Raji (cell line): ENCODE results near the gene ZNF407.

Experiments
- POLR2A ChIP-seq: IDR thresholded peaks from 2 replicates; pipeline ENCODE4 v1.6.1; 2011; ENCODE audit warnings: low read depth, low read length, control low read depth; ENCODE audit not compliant: insufficient read depth

ZNF407 gene

DNA sequence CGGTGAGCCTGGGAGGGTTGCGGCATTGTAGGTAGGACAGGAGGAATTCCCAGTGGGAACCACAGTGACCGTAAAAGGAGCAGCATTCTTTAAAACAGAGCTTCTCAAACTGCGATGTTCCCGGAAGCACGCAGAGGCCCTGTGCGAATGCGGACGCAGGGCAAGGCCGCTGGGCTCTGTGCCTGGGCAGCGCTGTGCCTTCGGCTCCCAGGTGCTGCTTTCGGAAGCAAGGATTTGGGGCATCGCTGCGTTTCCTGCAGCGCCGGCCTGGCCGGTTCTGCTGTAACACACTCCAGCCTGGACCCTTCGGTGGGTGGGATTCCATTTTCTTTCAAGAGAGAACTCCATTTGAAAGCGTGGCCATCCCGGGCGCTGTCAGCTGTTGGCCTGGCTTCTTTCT is 492.7 kb downstream of the ZNF407 start:
- TF ChIP-seq POLR2A: no peak

DNA sequence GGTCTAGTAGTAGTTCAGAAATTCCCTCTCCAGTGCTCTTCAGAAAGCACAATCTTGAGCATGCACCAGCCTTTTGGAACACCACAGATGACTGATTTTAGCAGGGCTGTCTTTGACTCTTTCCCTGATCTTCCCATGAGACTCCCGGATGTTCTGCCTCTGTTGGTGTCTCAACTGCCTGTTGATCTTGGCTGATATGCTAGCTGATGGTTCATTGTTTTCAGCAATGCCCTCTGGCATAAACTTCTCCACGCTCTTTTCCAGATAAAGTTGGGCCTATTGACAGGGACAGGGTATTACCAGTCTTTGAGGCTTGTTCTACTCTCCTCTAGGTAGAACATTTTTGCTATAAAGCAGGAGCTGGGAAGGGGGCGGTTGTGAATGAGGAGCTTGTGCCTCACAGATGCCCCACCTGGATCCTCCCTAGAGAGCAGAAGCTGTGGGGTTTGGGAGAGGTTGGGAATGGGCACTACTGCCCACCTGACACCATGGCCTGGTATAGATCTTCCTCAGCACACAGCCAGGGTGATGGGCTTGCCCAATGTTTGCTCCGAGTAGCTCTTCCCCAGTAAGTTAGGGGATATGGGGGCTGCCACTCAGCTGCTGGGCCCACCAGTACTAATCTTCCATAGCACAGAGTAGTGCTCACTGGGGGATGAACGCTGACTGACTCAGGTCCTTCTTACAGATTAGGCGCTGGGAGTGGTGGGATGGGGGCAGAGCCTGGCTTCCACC is 500.0 kb downstream of the ZNF407 start:
- no peak for TF ChIP-seq POLR2A

DNA sequence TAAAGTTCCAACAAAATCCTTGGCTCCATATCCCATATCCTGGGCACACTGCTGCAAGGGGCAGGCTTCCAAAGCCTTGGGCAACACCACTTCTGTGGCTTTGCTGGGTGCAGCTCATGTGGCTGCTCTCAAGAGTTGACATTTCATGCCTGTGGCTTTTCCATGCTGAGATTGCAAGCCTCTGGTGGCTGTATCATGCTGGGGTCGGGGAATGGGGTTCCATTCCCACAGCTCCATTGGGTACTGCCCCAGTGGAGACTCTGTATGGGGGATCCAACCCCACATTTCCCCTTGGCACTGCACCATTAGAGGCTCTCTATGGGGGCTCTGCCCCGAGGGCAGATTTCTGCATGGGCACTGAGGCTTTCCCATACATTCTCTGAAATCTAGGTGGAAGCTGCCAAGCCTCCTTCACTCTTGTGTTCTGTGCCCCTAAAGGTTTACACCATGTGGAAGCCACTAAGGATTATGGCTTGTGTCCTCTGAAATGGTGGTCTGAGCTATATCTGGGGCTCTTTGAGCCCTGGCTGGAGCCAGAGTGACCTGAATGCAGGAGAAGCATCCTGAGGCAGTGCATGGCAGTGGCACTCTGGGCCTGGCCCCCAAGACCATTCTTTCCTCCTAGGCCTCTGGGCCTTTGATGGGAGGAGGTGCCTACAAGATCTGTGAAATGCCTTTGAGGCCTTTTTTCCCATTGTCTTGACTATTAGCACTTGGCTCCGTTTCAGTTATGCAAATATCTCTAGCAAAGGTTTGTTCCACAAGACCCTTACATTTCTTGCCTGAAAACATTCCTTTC is 503.4 kb downstream of the ZNF407 start:
- no peak for TF ChIP-seq POLR2A

DNA sequence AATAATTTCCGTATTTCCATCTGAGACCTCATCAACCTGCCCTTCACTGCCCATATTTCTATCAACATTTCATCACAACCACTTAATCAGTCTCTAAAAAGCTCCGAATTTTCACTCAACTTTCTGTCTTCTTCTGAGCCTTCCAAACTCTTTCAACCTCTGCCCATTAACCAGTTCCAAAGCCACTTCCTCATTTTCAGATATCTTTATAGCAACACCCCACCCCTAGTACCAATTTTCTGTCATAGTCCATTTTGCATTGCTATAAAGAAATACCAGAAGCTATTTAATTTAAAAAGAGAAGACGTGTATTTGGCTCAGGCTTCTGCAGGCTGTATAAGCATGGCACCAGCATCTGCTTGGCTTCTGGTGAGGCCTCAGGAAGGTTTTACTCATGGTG is 504.2 kb downstream of the ZNF407 start:
- TF ChIP-seq POLR2A: no peak

DNA sequence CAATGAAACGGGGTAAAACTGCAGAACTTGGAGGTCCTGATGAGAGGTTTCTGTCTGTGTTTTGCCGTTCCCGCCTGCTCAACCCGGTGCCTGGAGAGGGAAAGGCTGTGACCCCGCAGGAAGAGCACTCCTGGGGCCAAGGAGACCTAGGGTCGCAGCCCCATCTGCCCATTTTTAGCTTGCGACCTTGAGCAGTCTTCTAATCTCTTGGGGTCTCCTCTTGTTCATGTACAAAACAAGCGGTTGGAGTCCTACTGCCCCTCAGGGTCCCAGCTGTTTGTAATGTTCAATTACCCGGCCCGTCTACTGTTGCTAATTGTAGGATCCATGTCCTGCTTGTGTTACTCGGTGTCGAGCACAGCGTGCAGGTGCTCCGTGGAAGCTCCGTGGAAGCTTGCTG is 506.8 kb downstream of the ZNF407 start:
- no peak for TF ChIP-seq POLR2A

DNA sequence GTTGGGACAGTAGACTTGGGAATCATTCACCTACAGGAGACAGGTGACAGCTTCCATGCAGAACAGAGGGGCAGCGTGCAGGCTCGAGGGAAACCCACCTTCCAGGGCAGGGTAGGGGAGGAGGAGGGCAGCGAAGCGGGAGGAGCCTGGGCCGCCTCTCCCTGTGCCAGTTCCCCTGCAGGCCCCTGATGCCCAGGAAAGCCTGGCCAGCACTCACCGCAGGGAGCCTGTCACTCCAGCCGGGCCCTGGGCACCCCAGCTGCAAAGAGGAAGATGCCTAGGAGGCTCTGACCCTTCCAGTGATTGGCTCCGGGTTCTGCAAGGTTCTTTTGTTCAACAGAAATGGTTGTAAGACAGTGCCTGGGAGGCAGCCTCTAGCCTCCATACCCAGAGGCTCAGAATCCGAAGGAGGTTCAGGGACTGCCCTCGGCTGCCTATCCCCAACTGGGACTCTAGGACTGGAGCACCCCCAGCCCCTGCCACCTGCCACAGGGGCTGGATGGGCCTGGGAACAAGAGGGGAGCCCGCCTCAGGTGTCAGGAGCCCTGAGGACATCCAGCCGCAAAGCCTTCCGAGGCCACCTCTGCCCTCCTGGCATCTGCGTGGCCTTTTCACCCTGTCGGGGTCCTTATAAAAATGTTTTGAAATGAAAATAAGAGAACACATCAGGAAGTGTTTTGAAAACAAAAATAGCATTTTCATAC is 508.0 kb downstream of the ZNF407 start:
- TF ChIP-seq POLR2A: no peak

DNA sequence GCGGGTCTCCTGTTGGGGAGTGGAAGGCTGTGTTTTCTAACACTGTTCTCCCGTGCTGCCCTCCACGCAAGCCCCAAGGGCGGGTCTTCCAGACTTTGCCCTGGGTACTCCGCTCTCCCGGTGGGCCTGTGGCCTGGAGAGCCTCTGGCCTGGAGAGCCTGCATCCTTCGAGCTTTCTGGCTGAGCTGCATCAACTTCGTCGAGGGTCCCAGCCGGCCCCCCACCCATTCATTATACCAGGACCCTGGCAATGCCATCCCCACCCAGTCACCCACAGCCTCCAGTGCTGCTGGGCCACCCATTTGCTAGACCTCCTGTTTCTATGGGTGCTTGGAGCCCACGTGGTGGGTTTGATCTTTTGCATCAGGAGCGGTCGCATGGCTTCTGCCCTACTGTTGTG is 509.1 kb downstream of the ZNF407 start:
- TF ChIP-seq POLR2A: no peak

DNA sequence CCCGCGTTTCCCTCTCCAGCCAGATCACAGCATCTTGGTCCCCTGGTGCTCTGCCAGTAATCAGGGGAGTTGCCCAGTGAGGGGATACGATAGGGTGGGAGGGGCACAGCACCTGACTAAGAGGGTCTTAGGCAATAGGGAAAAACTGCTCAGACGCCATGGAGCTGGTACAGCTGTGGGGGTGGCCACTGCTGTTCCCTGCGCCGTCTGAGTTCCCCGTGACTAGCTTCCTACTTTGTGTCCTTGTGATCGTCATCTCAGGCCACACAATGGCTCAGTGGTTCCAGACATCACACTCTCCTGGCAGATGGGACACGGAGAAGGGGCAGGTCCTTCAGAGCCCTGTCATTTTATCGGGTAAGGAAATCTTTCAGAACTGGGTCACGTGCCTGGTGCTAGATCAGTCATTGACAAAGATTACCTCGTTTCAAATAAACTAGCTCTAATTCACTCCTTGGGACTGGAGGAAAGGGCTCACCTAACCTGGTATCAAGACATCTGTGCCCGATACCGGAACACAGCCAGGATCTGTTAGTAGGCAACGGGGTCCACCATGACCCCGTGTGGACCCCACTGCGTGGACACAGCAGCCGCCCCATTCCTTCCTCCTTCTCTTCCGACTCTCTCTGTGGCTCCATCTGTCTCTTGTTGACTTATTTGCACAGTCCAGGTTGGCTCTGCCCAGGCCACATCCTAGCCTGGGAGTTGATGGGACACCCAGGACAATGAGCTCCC is 509.7 kb downstream of the ZNF407 start:
- no peak for TF ChIP-seq POLR2A

DNA sequence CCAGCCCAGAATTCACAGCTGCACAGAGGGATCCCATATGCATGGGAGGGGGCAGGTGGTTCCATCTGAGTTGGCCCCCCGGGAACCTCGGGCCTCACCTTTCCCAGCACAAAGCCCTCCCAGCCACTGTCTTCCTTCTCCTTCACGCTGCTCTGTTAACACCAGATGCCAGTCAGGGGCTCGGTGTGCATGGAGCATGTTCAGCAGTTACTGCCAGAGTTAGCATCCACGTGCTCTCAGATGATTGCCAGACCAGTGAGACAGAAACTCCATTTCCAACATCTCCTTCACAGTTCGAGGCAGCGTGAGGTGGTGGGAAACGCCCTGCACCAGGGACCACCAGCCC is 510.2 kb downstream of the ZNF407 start:
- TF ChIP-seq POLR2A: no peak

DNA sequence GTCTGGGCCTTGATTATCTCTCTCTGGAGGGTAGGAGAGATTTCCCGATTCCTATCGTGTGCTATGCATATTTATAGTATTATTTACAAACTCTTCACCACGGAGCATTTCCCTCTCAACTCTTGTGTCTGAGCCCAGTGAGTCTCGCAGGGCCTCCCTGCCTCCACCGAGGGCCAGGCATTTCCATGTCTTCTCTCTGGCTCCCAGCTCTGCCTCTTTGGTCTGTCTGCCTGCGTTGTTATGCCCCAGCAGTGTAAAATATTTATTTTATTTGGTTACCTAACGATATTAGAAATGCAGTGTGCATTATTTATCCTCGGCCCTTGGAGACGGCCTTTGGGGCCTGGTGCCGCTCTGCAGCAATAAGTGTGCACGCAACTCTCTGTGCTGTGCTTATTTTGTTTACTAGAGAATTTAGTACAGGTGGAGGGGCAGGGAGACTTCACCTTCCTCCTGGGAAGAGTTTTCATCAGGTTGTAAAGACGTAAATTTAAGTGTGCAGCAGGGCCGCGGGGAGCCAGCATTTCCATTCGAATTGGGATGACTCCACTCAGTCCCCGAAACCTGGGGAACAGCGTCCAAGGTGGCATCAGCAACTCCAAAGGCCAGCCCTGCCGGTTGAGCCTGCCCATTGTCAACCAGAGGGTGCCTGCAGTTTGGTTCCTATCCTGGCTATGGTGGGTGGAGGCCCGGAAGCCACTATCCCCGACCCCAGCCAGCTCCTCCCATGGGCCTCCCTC is 511.1 kb downstream of the ZNF407 start:
- no peak for TF ChIP-seq POLR2A

DNA sequence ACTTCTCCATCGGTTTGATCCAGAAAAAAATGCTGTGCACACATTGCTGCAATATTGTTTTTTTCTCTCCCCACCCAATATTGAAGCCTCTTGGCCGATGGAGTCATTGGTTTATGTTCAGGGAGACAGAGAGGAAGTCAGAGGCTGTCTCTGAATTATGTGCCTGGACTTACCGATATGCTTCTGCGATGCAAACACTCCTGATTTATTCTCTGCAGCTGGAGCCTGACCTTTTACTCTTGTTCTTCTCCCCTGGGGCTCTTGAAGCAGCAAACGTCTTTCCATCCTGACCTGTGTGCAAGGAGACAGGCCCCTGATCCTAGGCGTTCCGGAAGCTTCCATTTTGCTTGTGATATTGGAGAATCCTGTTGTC is 511.6 kb downstream of the ZNF407 start:
- TF ChIP-seq POLR2A: no peak

DNA sequence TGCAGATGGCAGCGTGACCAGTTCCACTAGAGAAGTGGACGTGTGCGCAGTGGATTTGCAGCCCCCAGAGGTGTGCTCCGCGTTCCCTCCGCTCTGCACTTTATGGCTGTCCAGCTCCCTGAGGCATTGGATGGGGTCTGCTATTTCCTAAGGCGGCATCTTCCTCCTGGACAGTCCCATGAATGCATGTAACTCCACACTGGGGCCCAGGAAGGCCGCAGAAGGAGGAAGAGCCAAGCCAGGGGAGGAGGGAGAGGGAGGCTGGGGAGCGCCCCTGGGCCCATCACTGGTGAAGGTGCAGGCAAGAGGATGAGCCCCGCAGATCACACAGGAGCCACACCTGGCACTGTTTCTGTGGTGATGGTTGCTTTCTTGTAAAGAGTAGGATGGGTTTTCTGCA is 512.1 kb downstream of the ZNF407 start:
- TF ChIP-seq POLR2A: no peak

DNA sequence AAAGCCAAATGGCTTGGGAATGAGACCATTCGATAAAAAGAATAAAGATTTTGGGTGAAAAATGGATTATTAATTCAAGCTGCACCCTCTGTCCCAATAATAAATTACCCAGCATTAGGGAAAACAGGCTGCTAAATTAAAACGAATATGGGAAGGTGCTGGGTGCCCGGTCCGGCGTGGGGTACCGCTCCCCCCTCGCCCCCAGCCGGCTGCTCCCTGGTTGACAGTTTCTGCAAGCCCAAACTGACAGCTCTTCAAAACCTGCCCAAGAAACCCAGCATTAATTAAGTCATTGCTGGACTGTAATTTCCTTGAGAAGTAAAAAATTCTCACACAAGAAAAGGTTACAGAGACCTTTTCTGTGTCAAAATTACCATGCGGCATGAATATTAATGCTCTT is 512.6 kb downstream of the ZNF407 start:
- TF ChIP-seq POLR2A: no peak

DNA sequence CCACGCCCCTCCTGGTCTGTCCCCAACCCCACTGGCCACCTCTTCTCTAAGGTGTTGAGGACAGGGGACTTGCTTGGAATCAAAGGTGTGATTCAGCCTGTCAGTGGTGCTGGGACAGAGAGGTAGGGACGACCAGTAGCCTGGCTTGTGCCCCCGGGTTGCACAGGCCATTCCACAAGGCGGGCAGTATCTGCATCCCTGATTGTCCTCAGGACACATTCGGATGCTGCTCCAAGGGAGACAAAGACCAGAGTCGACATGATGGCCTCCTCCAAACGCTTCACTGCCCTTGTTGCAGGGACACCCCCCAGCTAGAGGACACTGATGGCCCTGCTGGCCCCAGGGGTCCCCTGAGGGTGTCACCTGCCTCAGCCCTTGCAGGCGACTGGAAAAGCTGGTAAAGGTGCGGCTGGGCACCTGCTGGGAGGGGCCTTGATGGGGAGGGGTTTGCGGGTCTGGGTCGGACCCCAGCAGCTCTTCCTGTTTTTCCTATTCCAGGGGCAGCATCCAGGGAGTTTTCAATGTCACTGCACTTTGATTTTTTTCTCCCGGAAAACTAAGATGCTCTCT is 513.3 kb downstream of the ZNF407 start:
- no peak for TF ChIP-seq POLR2A
